Right atrium auricular region (tissue), 2 donors: ENCODE measurements around the gene SEMA4D. TPM values are rescaled to one million over a fixed set of nuclear protein-coding genes. Genes with fewer than 3 reads are reported as not detected.

ENCODE experiments used
- DNase-seq: peaks from one replicate; pipeline ENCODE4 v3.0.0-alpha.2; 2019; ENCODE audit warnings: low spot score
- H3K27ac ChIP-seq, 2 donors: fragments of 200-600 bp; sonication (generic); 1 replicate in 1 of 2; 2 replicates in 1 of 2; pipeline ENCODE4 v1.5.1; 2016 to 2019
- H3K27me3 ChIP-seq, 2 donors: fragments of 200-600 bp; sonication (generic); one replicate each; pipeline versions ENCODE4 v1.5.1 to v1.6.0; 2017 to 2019
- H3K36me3 ChIP-seq: fragments of 200-600 bp; sonication (generic); one replicate; pipeline ENCODE4 v1.5.1; 2016
- H3K4me1 ChIP-seq, 2 donors: fragments of 200-600 bp; sonication (generic); one replicate each; pipeline versions ENCODE4 v1.5.1 to v1.6.0; 2017 to 2019
- H3K4me3 ChIP-seq, 2 donors: fragments of 200-600 bp; sonication (generic); 1 replicate in 1 of 2; 2 replicates in 1 of 2; pipeline ENCODE4 v1.5.1; 2017 to 2019; ENCODE audit warnings: mild to moderate bottlenecking in 1 of 2, moderate library complexity in 1 of 2
- H3K9me3 ChIP-seq, 2 donors: fragments of 200-600 bp; sonication (generic); one replicate each; pipeline ENCODE4 v1.5.1; 2019
- total RNA-seq, 2 donors: library from RNA; depleted of rRNA; stranded (reverse); fragments of >200 nt; gene quantifications; one replicate each; pipeline ENCODE4 v1.1.0, GENCODE V29; 2016
- TF ChIP-seq, protein P1 (sequence below), 2 donors: fragments of 200-600 bp; sonication (generic); IDR thresholded peaks; one replicate each; pipeline ENCODE4 v1.5.1; 2019; ENCODE audit warnings: antibody characterized with exemption in 2 of 2

Gene SEMA4D
- total RNA-seq, 2 donors from 2014 or later: 14.6 to 22.1 TPM

DNA sequence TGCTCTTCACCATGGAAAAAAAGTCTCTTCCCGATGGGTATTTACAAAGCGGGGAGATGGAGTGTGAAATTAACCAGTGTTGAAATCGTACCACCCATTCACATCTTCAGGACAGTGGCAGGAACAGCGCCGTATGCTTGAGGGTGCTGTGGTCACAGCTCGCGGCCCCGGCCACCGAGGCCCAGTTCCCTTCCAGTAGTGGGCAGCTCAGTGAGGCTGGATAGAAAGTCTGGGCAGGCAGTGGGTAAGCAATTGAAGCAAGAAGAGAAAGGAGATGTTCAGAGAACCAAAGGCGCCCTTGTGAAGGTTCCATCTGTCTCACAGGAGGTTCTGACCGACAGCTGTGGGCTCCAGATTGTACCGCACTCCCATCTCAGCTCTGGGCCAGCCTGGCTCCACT lies 120.5 kb downstream of the SEMA4D start:
- peaks cover 7% of the 10 kb centered on the region for H3K36me3 ChIP-seq

DNA sequence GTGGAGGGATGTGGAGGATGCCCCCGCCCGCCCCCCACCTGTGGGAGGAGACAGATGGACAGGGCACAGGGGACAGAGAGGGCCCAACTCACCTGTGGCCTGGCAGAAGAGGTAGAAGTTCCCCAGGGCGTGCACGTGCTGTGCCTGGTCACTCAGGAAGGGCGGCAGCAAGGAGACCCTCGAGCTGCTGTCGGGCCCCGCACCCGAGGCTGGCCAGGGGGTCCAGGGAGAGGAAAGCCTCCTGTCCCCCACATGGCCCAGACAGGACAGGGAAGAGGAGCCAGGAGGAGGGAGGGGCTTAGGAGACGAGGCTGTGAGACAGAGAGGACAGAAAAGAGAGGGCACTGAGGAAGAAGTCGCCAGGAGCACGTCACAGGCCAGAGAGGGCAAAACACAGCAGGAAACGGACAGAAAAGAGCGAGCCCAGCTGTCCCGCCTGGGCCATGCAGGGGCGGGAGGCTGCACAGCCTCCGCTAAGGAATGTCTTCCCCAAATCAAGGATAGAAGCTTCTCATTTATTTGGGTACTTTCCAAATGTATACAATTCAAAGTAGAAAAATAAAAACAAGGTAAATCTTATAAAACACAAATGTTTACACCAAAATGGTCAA lies 121.1 kb downstream of the SEMA4D start:
- TF ChIP-seq, protein P1, sequence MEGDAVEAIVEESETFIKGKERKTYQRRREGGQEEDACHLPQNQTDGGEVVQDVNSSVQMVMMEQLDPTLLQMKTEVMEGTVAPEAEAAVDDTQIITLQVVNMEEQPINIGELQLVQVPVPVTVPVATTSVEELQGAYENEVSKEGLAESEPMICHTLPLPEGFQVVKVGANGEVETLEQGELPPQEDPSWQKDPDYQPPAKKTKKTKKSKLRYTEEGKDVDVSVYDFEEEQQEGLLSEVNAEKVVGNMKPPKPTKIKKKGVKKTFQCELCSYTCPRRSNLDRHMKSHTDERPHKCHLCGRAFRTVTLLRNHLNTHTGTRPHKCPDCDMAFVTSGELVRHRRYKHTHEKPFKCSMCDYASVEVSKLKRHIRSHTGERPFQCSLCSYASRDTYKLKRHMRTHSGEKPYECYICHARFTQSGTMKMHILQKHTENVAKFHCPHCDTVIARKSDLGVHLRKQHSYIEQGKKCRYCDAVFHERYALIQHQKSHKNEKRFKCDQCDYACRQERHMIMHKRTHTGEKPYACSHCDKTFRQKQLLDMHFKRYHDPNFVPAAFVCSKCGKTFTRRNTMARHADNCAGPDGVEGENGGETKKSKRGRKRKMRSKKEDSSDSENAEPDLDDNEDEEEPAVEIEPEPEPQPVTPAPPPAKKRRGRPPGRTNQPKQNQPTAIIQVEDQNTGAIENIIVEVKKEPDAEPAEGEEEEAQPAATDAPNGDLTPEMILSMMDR (IDR thresholded peaks at IDR 0.05): no peak
- H3K27me3 ChIP-seq: no peaks in the 10 kb centered on the region
- H3K27ac ChIP-seq: no peak overlapping the region

More for the DNA sequence above, 120.5 kb downstream of the SEMA4D start:
- DNase-seq: no peak
- Histone ChIP-seq H3K9me3 (no peaks in the 10 kb centered on the region), H3K4me3 (no peak overlapping the region), H3K4me1 (no peaks in the 10 kb centered on the region), H3K27me3 (no peaks in the 10 kb centered on the region), H3K27ac (no peak overlapping the region)
- TF ChIP-seq, protein P1 (IDR thresholded peaks at IDR 0.05): no peak

DNA sequence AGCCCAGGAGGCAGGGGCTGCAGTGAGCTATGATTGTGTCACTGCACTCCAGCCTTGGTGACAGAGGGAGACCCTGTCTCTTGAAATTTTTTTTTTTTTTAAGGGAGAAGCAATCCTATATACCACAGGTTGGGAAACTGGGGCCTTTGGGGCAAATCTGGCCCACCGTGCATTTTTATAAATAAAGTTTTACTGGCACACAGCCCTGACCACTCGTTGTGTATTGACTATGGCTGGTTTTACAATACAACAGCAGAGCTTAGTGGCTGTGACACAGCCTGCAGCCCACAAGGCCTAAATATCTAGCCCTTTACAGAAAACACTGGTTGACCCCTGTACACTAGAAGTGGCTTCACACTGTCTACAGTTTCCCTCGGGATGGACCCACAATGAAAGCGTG lies 121.6 kb downstream of the SEMA4D start:
- Histone ChIP-seq H3K27me3 (no peaks in the 10 kb centered on the region), H3K4me1 (no peaks in the 10 kb centered on the region), H3K4me3 (no peak overlapping the region), H3K9me3 (no peaks in the 10 kb centered on the region), H3K36me3 (peaks cover 7% of the 10 kb centered on the region), H3K27ac (no peak overlapping the region)
- DNase-seq: no peak
- TF ChIP-seq, protein P1 (IDR thresholded peaks at IDR 0.05): no peak

More for the DNA sequence above, 121.1 kb downstream of the SEMA4D start:
- Histone ChIP-seq H3K4me3 (no peak overlapping the region), H3K9me3 (no peaks in the 10 kb centered on the region), H3K36me3 (peaks cover 7% of the 10 kb centered on the region), H3K4me1 (no peaks in the 10 kb centered on the region)
- no peak for DNase-seq

DNA sequence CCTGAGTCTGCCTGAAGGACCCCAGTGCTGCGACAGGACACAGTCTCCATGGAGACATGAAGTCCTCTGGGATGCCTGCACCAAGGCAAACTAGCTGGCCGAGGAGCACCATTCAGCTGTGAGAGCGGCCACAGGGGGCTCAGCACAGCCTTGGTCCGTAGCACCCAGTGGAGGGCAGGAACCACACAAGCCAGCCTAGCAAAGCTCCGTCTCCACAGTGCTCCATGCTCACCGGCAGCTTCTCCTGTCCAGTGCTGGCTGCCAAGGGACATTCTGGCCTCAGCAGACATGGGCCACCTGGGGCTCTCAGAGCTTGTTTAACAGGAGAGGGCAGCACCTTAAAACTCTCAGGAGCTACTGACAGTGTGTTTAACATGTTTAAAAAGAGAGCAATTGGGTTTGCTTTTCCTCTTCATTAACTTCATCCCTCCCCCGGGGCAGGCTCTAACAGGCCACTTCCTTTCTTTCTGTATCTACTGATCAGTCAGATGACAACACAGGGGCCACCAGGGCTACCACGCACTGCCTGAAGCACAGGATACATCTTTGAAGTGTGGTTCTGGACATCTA lies 122.6 kb downstream of the SEMA4D start:
- no peak overlapping the region for H3K27ac ChIP-seq
- DNase-seq: no peak
- H3K4me1 ChIP-seq: no peaks in the 10 kb centered on the region
- H3K27me3 ChIP-seq: no peaks in the 10 kb centered on the region
- TF ChIP-seq, protein P1 (IDR thresholded peaks at IDR 0.05): no peak
- H3K4me3 ChIP-seq: no peak overlapping the region
- peaks cover 7% of the 10 kb centered on the region for H3K36me3 ChIP-seq
- H3K9me3 ChIP-seq: no peaks in the 10 kb centered on the region

DNA sequence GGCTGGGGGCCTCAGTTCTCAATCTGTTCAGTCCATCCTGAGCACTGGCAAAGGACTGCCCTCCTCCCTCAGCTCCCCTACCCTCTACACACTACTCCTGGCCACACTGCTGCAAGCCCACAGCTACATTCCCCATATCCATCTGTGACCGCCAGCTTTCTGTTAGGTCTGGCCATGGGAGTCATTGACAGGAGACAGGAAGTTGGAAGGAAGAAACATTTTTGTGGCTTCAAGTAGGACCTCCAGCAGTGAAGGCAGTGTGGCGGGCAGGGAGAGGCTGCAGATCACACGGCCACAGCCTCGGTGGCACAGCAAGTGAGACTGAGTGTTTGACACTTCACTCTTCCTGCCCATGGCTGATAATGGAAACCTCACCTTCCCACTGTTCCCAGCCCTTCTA lies 123.7 kb downstream of the SEMA4D start:
- Histone ChIP-seq H3K9me3 (no peaks in the 10 kb centered on the region), H3K4me3 (no peak overlapping the region), H3K27me3 (no peaks in the 10 kb centered on the region), H3K36me3 (peaks cover 3% of the 10 kb centered on the region), H3K27ac (no peak overlapping the region), H3K4me1 (no peaks in the 10 kb centered on the region)
- TF ChIP-seq, protein P1 (IDR thresholded peaks at IDR 0.05): no peak
- no peak for DNase-seq

DNA sequence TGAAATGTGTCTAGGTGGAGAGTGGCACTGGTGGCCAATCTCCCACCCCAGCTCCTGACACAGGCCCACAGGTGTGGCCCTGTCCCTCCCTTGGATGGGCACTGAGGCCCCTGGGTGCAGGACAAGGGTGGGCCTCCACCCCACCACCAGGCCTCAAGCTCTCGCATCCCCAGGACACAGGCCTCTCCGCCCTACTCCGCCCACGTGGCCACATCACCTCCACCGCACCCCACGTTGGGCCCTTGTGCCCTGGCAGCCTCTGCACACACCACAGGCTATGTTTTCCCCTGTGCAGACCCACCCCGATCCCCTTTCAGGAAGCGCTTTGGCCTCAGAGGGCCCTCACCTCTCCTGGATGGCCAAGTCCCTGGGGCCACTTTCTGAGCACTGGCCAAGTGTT lies 124.9 kb downstream of the SEMA4D start:
- no peak overlapping the region for H3K27ac ChIP-seq
- no peak overlapping the region for H3K4me3 ChIP-seq
- H3K36me3 ChIP-seq: no peaks in the 10 kb centered on the region
- H3K27me3 ChIP-seq: no peaks in the 10 kb centered on the region
- DNase-seq: no peak
- no peaks in the 10 kb centered on the region for H3K4me1 ChIP-seq
- TF ChIP-seq, protein P1 (IDR thresholded peaks at IDR 0.05): no peak
- H3K9me3 ChIP-seq: no peaks in the 10 kb centered on the region
